ENCODE measurements around the gene CD248.

Gene CD248

DNA sequence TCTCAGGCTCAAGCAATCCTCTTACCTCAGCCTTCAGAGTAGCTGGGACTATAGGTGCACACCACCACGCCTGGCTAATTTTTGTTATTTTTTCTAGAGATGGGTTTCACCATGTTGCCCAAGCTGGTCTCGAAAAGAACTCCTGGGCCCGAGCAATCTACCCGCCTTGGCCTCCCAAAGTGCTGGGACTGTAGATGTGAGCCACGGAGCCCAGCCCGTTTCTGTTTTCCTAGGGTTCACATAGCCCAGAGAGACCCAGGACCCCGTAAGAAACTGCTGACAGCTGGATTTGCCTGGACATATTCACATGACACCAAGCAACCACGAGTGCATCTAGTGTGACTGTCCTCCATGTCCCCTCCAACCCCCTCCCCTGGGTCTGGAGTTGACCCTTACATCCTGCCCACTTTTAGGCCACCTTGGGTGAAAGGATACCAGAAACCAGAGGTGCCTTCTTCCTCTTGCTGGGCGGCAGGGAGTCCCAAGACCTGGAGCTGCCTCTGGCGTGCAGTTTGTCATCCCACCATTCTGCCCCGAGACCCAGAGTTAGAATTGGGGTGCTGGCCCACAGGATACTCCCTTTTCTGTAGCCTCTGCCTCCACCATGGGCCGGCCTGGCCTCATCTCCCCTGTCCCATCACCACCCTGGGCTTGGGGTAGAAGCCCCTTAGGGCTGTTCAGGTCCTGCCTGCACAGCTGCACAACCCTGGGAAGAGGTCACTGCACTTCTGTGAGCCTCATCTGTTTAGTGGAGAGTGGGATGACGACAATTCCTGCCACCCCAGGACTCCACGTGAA is 23.0 kb upstream of the CD248 start:
- no peaks in the 10 kb centered on the region for H3K9me3 ChIP-seq (ENCODE audit: control insufficient read depth in 1 of 2, low read length in 2 of 2)
- H3K4me3 ChIP-seq (ENCODE audit: low read depth in 1 of 2, low read length in 2 of 2): no peak overlapping the region
- H3K27me3 ChIP-seq (ENCODE audit: low read depth, low read length): no peaks in the 10 kb centered on the region
- peaks cover 33 to 51% of the 10 kb centered on the region in 2 donors for H3K36me3 ChIP-seq (ENCODE audit: control insufficient read depth in 1 of 2, insufficient read depth in 2 of 2, low read length in 2 of 2)
- peaks cover 16 to 38% of the 10 kb centered on the region in 2 donors for H3K4me1 ChIP-seq (ENCODE audit: control insufficient read depth in 1 of 2, insufficient read depth in 2 of 2, low read length in 2 of 2)
- H3K27ac ChIP-seq (ENCODE audit: low read length): no peak overlapping the region

DNA sequence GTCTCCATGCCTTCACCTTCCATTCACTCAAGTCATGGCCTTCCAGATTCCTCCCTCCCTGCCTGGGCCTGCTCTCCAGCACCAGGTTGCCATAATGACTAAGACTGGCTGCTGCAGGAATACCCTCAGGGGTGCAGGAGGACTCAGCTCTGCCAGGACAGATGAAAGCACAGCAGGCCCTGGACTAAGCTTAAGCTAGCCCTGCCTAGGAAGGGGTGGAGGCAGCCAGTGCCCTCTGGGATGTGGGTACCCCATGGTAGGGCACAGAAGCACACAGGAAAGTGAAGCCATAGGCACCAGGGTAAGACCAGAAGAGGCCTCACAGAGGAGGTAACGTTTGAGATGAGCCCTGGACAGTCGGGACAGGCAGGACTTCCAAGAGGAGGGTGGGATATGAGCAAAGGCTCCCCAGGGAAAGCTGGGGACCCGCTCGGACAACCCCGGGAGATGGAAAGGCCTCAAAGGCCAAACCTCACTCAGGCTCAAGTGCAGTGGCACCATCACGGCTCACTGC is 22.4 kb upstream of the CD248 start:
- peaks cover 33 to 51% of the 10 kb centered on the region in 2 donors for H3K36me3 ChIP-seq (ENCODE audit: control insufficient read depth in 1 of 2, insufficient read depth in 2 of 2, low read length in 2 of 2)
- no peak overlapping the region for H3K27ac ChIP-seq (ENCODE audit: low read length)
- H3K9me3 ChIP-seq (ENCODE audit: control insufficient read depth in 1 of 2, low read length in 2 of 2): no peaks in the 10 kb centered on the region
- no peak overlapping the region for H3K4me3 ChIP-seq (ENCODE audit: low read depth in 1 of 2, low read length in 2 of 2)
- peaks cover 13 to 35% of the 10 kb centered on the region in 2 donors for H3K4me1 ChIP-seq (ENCODE audit: control insufficient read depth in 1 of 2, insufficient read depth in 2 of 2, low read length in 2 of 2)
- no peaks in the 10 kb centered on the region for H3K27me3 ChIP-seq (ENCODE audit: low read depth, low read length)

GRCh38 chr11:66338276-66339161 is 21.7 kb upstream of the CD248 start:
- Histone ChIP-seq H3K27ac (ENCODE audit: low read length) (no peak overlapping the region), H3K36me3 (ENCODE audit: control insufficient read depth in 1 of 2, insufficient read depth in 2 of 2, low read length in 2 of 2) (peaks cover 33 to 55% of the 10 kb centered on the region in 2 donors), H3K27me3 (ENCODE audit: low read depth, low read length) (no peaks in the 10 kb centered on the region), H3K4me1 (ENCODE audit: control insufficient read depth in 1 of 2, insufficient read depth in 2 of 2, low read length in 2 of 2) (peaks cover 6 to 28% of the 10 kb centered on the region in 2 donors), H3K9me3 (ENCODE audit: control insufficient read depth in 1 of 2, low read length in 2 of 2) (no peaks in the 10 kb centered on the region), H3K4me3 (ENCODE audit: low read depth in 1 of 2, low read length in 2 of 2) (no peak overlapping the region)

- Histone ChIP-seq H3K4me1 (ENCODE audit: control insufficient read depth in 1 of 2, insufficient read depth in 2 of 2, low read length in 2 of 2) (peaks cover 6 to 21% of the 10 kb centered on the region in 2 donors), H3K4me3 (ENCODE audit: low read depth in 1 of 2, low read length in 2 of 2) (no peak overlapping the region), H3K9me3 (ENCODE audit: control insufficient read depth in 1 of 2, low read length in 2 of 2) (no peaks in the 10 kb centered on the region), H3K36me3 (ENCODE audit: control insufficient read depth in 1 of 2, insufficient read depth in 2 of 2, low read length in 2 of 2) (peaks cover 38 to 63% of the 10 kb centered on the region in 2 donors), H3K27ac (ENCODE audit: low read length) (peak overlapping the region; percentile 56), H3K27me3 (ENCODE audit: low read depth, low read length) (no peaks in the 10 kb centered on the region)
Observed at GRCh38 chr11:66337103-66337899, 20.5 kb upstream of the CD248 start.

DNA sequence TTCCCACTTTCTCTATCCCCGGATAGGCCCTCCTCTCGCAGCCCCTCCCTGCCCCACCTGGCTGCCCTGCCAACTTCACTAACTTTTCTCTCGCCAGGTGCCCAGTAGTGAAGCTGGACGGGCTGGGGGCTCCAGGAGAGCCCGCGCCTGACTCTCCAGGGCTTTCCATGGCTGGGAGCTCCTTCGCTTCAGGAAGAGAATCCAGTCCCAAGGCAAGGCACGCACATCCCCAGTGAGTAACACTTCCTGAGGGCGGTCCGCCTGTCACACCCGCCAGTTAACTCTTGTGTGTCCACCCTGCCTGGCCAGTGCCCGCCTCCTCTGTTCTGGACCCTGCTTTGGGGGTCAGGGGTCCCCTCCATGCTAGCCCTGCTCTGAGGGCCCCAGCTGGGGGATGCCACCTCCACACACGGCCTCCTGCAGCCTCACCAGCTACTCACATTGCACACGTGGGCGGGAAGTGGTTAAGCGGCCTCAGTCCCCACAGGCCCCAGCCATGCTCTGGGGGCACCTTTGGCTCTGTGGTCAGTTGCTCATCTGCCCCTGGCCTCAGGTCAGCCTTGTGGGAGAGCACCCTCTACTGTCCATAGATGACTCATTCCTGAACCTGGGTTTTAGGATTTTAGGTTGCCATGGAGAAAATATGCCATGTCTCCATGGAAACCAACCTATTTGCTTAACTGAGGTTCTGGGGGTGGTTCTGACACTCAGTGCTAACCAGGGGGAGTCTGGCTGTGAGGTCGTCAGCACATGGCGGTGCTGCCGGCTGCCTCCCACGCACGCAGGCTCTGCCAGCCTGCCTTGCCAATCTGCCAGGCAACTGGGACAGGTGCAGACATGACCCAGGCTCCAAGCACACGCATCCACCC is 19.6 kb upstream of the CD248 start, which contains the start of gene RIN1:
Gene RIN1, minus strand, starts transcription at position 201 of the 869 bp plus-strand sequence. Its CDS starts 32 bp downstream, at position 169.
- H3K36me3 ChIP-seq (ENCODE audit: control insufficient read depth in 1 of 2, insufficient read depth in 2 of 2, low read length in 2 of 2): peaks cover 31 to 58% of the 10 kb centered on the region in 2 donors
- H3K27me3 ChIP-seq (ENCODE audit: low read depth, low read length): no peaks in the 10 kb centered on the region
- no peaks in the 10 kb centered on the region for H3K9me3 ChIP-seq (ENCODE audit: control insufficient read depth in 1 of 2, low read length in 2 of 2)
- peak within 1 kb of the TSS; percentile 56 for H3K27ac ChIP-seq (ENCODE audit: low read length)
- peak within 1 kb of the TSS; percentile 76 for H3K4me3 ChIP-seq (ENCODE audit: low read depth in 1 of 2, low read length in 2 of 2)
- H3K4me1 ChIP-seq (ENCODE audit: control insufficient read depth in 1 of 2, insufficient read depth in 2 of 2, low read length in 2 of 2): peaks cover 6 to 21% of the 10 kb centered on the region in 2 donors

GRCh38 chr11:66335531-66336233 is 18.8 kb upstream of the CD248 start:
- peaks cover 6 to 21% of the 10 kb centered on the region in 2 donors for H3K4me1 ChIP-seq (ENCODE audit: control insufficient read depth in 1 of 2, insufficient read depth in 2 of 2, low read length in 2 of 2)
- H3K36me3 ChIP-seq (ENCODE audit: control insufficient read depth in 1 of 2, insufficient read depth in 2 of 2, low read length in 2 of 2): peaks cover 23 to 50% of the 10 kb centered on the region in 2 donors
- H3K4me3 ChIP-seq (ENCODE audit: low read depth in 1 of 2, low read length in 2 of 2): peak overlapping the region; percentile 76
- peak overlapping the region; percentile 51 for H3K27ac ChIP-seq (ENCODE audit: low read length)
- no peaks in the 10 kb centered on the region for H3K9me3 ChIP-seq (ENCODE audit: control insufficient read depth in 1 of 2, low read length in 2 of 2)
- no peaks in the 10 kb centered on the region for H3K27me3 ChIP-seq (ENCODE audit: low read depth, low read length)

- Histone ChIP-seq H3K27me3 (ENCODE audit: low read depth, low read length) (no peaks in the 10 kb centered on the region), H3K27ac (ENCODE audit: low read length) (no peak overlapping the region), H3K9me3 (ENCODE audit: control insufficient read depth in 1 of 2, low read length in 2 of 2) (no peaks in the 10 kb centered on the region), H3K4me1 (ENCODE audit: control insufficient read depth in 1 of 2, insufficient read depth in 2 of 2, low read length in 2 of 2) (peaks cover 6 to 21% of the 10 kb centered on the region in 2 donors), H3K4me3 (ENCODE audit: low read depth in 1 of 2, low read length in 2 of 2) (peak overlapping the region; percentile 76), H3K36me3 (ENCODE audit: control insufficient read depth in 1 of 2, insufficient read depth in 2 of 2, low read length in 2 of 2) (peaks cover 15 to 42% of the 10 kb centered on the region in 2 donors)
Observed at GRCh38 chr11:66334605-66335442, 18.0 kb upstream of the CD248 start.

GRCh38 chr11:66333896-66334604 is 17.2 kb upstream of the CD248 start:
- Histone ChIP-seq H3K27ac (ENCODE audit: low read length) (no peak overlapping the region), H3K4me3 (ENCODE audit: low read depth in 1 of 2, low read length in 2 of 2) (no peak overlapping the region), H3K36me3 (ENCODE audit: control insufficient read depth in 1 of 2, insufficient read depth in 2 of 2, low read length in 2 of 2) (peaks cover 7 to 34% of the 10 kb centered on the region in 2 donors), H3K9me3 (ENCODE audit: control insufficient read depth in 1 of 2, low read length in 2 of 2) (no peaks in the 10 kb centered on the region), H3K4me1 (ENCODE audit: control insufficient read depth in 1 of 2, insufficient read depth in 2 of 2, low read length in 2 of 2) (peaks cover 6 to 21% of the 10 kb centered on the region in 2 donors), H3K27me3 (ENCODE audit: low read depth, low read length) (no peaks in the 10 kb centered on the region)
